ENCODE results near the gene DNM2.

DNM2 gene

DNA sequence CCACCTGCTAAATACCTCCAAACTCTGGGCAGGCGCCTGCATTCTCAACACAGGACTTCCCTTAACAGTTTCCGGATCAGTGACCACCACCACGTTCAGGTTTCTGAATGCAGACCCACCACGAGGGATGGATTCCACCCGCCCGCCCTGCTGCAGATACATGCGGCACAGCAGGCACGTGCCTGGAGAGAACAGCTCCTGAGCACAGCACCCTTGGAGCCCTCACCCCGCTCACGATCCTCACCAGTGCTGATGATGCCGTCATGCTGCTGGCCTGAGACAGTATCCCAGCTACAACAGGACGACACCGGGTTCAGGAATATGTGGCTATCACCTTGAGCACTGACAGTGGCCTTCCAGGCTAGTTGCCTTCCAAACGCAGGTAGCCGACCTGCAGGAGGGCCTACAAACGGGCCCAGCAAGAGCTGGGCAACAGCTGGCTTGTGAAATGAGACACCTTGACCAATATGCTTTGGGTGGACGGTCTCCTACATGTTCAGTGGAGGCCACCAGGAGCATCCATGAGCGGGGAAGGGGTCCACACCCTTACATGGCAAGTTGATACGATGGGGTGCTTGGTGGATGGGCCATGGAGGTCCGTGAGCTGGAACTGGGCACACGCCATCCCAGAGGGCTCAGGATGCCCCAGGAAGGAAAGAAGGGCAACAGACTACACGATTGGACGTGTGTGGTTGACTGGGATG lies 26.5 kb upstream of the DNM2 start:
- DNase-seq (ENCODE audit: low read depth), result no peak

GRCh38 chr19:10691883-10692282 lies 26.0 kb upstream of the DNM2 start:
- no peak for DNase-seq (ENCODE audit: low read depth)

- no peak for DNase-seq (ENCODE audit: low read depth)
Observed at GRCh38 chr19:10692673-10693264, 25.1 kb upstream of the DNM2 start.

GRCh38 chr19:10694706-10695307 lies 23.1 kb upstream of the DNM2 start:
- DNase-seq (ENCODE audit: low read depth), result no peak

DNA sequence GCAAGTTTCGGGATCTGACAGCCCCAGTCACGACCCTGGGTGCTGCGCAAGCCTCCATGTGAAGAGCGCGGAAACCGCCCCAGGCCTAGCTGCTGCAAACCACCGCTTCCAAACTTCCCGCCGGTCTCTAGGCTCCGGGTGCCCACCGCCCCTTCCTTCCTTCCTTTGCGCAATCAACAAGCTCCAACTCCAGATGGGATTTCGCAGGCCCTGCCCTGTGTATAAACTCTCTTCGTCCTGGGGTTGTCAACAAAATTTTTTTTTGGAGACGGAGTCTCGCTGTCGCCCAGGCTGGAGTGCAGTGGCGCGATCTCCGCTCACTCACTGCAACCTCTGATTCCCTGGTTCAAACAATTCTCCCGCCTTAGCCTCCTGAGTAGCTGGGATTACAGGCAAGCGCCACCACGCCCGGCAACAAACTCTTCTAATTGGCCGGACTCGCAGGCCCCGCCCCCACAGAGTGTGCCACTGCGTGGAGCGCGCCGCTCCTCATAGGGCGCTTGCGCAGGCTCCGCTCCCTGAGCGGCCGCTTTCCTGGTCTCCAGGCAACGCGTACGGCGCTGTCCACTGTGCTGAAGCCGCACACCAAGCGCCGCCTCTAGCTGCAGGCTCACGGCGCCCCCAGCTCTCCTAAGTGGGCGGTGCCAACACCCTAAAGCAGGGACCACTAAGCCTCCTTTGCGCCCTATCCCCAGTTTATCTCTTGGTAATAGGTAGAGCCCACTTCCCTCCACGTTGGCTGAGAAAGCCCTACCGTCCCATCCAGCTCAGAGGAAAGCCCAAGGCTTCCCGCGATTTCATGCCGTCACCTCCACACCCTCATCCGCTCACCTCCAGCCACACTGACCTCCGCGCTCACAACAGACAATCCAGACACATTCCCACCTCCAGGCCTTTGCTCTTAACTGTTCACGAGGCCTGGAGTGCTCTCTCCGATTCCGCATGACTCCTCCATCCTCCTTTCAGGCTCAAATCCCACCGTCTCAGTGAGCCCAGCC lies 22.2 kb upstream of the DNM2 start:
- peak; percentile 89 for DNase-seq (ENCODE audit: low read depth)

DNA sequence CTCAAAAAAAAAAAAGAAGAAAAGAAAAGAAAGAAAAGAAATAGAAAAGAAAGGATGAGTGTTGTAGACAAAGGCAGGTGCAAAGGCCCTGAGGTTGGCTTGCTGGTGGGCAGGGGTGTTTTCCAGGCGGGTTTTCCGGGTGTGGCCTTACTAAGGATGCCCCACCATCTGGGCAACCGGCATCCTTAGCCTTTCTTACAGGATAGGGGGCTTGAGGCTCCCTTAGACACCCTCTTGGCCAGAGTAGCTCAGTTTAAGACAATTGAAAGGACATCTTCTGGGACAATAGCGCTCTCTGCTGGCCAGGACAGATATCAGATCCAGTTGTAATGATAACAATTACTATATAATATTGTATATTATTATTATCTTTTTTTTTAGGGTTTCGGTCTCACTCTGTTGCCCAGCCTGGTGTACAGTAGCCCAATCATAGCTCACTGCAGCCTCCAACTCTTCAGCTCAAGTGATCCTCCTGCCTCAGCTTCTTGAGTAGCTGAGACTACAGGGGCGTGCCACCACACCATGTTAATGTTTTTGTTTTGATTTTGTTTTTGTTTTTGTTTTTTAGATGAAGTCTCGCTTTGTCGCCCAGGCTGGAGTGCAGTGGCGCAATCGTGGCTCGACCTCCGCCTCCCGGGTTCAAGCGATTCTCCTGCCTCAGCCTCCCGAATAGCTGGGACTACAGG lies 18.1 kb upstream of the DNM2 start:
- no peak for DNase-seq (ENCODE audit: low read depth)

DNA sequence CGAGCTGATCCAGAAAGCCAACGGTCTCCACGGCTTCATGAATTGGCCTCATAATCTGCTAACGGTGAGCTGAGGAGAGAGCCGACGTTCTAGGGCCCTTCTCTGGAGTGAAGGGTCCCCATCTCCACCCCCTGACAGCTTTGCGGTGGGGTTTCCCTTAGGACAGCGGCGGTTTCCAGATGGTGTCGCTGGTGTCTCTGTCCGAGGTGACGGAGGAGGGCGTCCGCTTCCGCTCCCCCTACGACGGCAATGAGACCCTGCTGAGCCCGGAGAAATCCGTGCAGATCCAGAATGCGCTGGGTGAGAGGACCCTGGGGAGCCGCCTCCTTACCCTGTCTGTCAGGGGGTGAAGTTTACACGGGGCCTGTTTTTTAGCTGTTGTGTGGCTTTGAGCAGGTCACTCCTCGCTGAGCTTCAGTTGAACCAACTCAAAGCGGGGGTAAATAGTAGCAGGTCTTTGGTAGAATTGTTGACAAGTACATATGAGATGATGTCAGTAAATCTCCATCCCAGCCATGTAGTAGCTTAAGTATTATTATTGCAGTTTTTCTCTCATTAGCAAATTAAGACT lies 15.8 kb upstream of the DNM2 start:
- no peak for DNase-seq (ENCODE audit: low read depth)

GRCh38 chr19:10706990-10707389 lies 10.9 kb upstream of the DNM2 start:
- no peak for DNase-seq (ENCODE audit: low read depth)

GRCh38 chr19:10707440-10707839 lies 10.4 kb upstream of the DNM2 start:
- DNase-seq (ENCODE audit: low read depth), result no peak

DNA sequence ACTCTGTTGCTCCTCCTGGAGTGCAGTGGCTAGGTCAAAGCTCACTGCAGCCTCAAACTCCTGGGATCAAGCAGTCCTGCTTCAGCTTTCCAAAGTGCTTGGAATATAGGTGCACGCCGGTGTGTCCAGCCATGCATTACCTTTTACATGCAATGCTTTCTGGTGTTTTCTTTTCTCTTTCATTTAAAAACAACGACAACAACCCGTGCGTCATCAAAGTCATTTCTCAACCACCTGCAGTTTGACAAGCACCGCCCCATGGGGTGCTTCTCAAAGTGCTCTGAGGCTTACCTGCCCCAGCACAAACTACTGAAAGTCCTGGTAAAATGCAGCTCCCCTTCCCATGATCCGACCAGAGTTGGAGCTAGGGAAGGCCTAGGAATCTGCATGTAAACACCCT lies 9.6 kb upstream of the DNM2 start:
- DNase-seq (ENCODE audit: low read depth), result no peak

- no peak for DNase-seq (ENCODE audit: low read depth)
Observed at GRCh38 chr19:10712045-10712444, 5.8 kb upstream of the DNM2 start.

DNA sequence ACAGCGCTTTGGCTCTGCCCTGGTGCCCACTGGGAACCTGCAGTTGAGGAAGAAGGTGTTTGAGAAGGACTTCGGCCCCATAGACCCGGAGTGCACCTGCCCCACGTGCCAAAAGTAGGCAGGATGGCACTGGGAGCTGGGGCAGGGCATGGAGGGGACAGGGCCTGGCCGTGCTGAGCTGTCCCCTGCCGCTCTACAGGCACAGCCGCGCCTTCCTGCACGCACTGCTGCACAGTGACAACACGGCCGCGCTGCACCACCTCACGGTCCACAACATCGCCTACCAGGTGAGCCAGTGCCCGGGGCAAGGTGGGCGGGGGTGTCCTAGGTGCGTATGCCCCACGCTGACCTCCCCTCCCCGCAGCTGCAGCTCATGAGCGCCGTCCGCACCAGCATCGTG lies 5.1 kb upstream of the DNM2 start:
- DNase-seq (ENCODE audit: low read depth), result no peak

DNA sequence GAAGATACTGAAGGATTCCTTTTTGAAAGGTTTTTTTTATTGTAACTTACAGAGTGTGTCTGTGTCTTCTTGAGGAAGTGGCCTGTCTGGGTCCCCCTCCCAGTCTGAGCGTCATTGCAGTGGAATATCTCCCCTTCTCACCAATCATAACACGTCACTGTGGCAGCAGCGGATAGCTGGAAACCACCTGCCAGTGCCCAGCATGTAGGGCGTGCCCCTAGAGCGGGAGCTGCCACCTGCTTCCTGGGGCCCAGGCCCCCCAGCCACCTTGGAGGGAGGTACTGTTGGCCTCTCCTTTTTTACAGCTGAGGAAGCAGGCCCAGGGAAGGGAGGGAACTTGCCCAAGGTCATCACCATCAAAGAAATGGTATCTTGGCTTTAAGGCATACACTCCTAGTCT lies 4.6 kb upstream of the DNM2 start:
- no peak for DNase-seq (ENCODE audit: low read depth)

GRCh38 chr19:10717054-10717355 lies 874 bp upstream of the DNM2 start:
- DNase-seq (ENCODE audit: low read depth), result no peak

DNA sequence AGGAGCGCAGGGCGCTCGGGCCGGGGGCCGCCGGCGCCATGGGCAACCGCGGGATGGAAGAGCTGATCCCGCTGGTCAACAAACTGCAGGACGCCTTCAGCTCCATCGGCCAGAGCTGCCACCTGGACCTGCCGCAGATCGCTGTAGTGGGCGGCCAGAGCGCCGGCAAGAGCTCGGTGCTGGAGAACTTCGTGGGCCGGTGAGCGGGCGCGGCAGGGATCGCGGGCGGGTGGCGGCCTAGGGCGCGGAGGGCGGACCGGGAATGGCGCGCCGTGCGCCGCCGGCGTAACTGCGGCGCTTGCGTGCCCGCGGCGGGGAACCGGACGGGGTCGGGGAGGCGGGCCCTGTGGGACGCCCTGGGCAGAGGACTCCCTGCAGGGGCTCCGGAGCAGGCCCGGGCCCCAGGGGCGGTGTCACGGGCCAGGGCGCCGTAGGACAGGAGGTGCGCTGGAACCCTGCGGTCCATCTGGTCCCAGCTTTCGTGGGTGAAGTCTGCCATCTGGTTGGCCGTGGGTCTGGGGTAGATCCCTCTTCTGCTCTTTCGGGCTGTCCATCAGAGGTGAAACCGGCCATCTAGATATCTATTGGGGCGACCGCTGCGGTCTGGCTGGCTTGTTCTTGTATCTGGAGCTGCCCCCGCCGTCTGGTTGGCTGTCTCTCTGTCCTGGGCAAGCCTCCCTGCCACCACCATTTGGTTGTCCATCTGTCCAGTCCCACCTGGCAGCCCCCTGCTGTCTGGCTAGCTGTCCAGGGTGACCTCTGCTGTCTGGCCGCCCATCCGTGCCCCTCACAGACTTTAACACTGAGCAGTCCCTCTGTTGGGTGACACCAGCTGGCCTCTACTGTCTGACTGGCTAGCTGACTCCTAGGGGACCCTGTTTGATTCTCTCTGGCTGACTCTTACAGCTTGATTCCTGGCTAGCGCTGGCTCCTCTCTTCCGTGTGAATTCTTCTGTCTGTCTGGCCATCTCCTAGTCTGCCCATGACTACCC lies 622 bp downstream of the DNM2 start:
- DNase-seq (ENCODE audit: low read depth), result no peak

DNA sequence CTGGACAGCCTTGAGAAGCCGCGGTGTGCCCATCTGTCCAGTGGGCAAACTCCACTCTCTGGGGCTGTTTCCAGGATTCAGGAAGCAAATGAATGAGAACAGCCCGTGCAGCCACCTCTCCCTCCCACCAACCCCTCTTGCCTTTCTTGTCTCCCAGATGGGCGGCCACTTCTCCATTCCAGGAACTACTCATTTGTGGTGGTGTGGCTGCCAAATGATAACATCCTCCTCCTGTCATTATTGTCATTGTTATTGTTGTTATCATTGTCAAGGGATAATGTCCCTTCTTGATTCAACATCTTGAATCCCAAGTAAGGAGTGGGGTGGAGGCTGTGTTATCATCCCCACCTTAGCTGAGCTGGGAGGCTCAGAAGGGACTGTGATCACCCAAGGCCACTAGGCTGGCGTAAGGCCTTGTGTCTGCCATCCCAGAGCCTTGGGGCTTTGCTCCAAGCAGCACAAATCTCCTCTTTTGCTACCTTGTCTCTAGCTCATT lies 1.6 kb downstream of the DNM2 start:
- DNase-seq (ENCODE audit: low read depth), result no peak

DNA sequence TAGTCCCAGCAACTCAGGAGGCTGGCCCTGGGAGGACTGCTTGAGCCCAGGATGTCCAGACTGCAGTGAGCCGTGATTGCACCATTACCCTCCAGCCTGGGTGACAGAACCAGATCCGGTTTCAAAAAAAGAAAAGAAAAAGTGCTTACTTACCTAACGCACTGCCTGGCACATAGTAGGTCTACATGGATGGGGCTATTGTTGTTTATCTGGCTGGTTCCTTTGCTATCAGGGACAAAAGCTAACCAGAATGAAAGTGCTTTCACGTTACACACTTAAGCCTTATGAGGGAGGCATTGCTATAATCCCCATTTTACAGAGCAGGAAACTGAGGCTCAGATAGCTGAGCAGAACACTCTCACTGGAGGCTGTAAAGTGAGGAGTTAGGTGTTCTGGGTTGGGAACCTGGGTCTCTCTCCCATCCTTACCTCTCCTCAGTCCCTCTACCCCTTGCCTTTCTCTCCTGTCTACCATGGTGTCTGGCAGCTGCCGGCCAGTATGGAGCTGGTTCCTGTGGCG lies 2.8 kb downstream of the DNM2 start:
- DNase-seq (ENCODE audit: low read depth), result no peak

- no peak for DNase-seq (ENCODE audit: low read depth)
Observed at GRCh38 chr19:10723591-10723990, 5.7 kb downstream of the DNM2 start.

DNA sequence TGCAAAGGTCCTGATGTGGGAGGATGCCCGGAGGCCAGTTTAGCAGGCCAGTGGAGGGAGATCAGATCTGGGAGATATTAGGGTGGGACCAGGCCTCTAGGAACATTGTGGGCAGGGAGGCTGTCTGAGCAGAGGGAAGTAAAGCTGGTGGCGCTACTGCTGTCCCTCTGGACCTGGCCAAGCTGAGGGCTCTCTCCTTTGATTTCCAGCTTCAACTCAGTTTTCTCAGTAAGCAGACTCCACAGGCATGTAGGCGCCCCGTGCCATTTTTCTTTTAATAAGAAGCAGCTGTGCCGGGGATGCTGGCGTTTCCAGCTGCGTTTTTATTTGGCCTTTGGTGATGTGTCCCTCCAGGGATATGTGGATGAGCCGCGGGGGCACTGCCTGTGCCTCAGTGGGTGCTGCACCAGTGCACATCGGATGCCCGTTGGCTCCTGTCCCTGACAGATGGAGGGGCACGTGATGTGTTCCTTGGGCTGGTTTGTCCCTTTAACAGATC lies 6.7 kb downstream of the DNM2 start:
- DNase-seq (ENCODE audit: low read depth), result peak; percentile 56

- no peak for DNase-seq (ENCODE audit: low read depth)
Observed at GRCh38 chr19:10725415-10725814, 7.5 kb downstream of the DNM2 start.

Measured in GM04504 (cell line).